ENCODE measurements around the gene APOO. TPM values are rescaled to one million over a fixed set of nuclear protein-coding genes. Genes with fewer than 3 reads are reported as not detected.

The APOO gene
- total and polyA plus RNA-seq, 2 of the 4 experiments (the other 2 are of a cell fraction) = 9.0 to 14.2 TPM

GRCh38 chrX:23908219-23909004 lies 674 bp upstream of the APOO start:
- H3K9ac ChIP-seq (ENCODE audit: low read depth, low read length) = no peak overlapping the region; the same call in 1 of the 2 replicates
- H4K8ac ChIP-seq (ENCODE audit: low read depth in 2 of 2, low read length in 2 of 2) = peak overlapping the region; percentile 48 to 74; a peak in 3 of 4 replicates
- peak overlapping the region; percentile 60; the same call in 1 of the 2 replicates for H3K4me2 ChIP-seq (ENCODE audit: low read depth, low read length)
- H3K9me1 ChIP-seq (ENCODE audit: insufficient read depth, low read length) = no peaks in the 10 kb centered on the region
- no CpG with 5 or more reads among the region's 13 CpGs for WGBS, 2 experiments (ENCODE audit: extremely low coverage in 2 of 2, insufficient read length in 1 of 2)
- 0 out of 2 replicates have a peak overlapping the region, but pooled peaks have one; percentile 21 for H4K5ac ChIP-seq (ENCODE audit: low read depth, low read length)
- H3K27me3 ChIP-seq (ENCODE audit: control insufficient read depth, insufficient read depth, low read length) = no peaks in the 10 kb centered on the region
- H3K56ac ChIP-seq (ENCODE audit: extremely low read depth, insufficient read depth, low read length) = peak overlapping the region; percentile 40; the same call in 1 of the 2 replicates
- H3K4me1 ChIP-seq (ENCODE audit: control insufficient read depth, insufficient read depth, low read length) = no peaks in the 10 kb centered on the region
- in situ Hi-C loops (cut with MboI; ENCODE audit: low sequenced_read_pairs) (loop anchor here (10.0 kb wide), 2 partner anchors 124 to 164 kb away; partner anchors contain the start of genes ACOT9 and SAT1), intact Hi-C loops (cut with micrococcal nuclease) (loop anchor here (1.0 to 10.0 kb wide), 4 partner anchors 116 to 336 kb away; partner anchors contain the start of gene EIF2S3), dilution Hi-C loops (cut with HindIII; ENCODE audit: low sequenced_read_pairs, unreplicated experiment) (no loop called here)
- TF ChIP-seq MAFK (IDR thresholded peaks at IDR 0.05; ENCODE audit: low read depth, low read length) (no peak), BHLHE40 (IDR thresholded peaks at IDR 0.05; ENCODE audit: low read depth, low read length) (no peak)
- TF ChIP-seq, protein P1, sequence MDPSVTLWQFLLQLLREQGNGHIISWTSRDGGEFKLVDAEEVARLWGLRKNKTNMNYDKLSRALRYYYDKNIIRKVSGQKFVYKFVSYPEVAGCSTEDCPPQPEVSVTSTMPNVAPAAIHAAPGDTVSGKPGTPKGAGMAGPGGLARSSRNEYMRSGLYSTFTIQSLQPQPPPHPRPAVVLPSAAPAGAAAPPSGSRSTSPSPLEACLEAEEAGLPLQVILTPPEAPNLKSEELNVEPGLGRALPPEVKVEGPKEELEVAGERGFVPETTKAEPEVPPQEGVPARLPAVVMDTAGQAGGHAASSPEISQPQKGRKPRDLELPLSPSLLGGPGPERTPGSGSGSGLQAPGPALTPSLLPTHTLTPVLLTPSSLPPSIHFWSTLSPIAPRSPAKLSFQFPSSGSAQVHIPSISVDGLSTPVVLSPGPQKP (IDR thresholded peaks at IDR 0.05; ENCODE audit: borderline replicate concordance, low read depth, low read length) = no peak
- TF ChIP-seq, protein P2, sequence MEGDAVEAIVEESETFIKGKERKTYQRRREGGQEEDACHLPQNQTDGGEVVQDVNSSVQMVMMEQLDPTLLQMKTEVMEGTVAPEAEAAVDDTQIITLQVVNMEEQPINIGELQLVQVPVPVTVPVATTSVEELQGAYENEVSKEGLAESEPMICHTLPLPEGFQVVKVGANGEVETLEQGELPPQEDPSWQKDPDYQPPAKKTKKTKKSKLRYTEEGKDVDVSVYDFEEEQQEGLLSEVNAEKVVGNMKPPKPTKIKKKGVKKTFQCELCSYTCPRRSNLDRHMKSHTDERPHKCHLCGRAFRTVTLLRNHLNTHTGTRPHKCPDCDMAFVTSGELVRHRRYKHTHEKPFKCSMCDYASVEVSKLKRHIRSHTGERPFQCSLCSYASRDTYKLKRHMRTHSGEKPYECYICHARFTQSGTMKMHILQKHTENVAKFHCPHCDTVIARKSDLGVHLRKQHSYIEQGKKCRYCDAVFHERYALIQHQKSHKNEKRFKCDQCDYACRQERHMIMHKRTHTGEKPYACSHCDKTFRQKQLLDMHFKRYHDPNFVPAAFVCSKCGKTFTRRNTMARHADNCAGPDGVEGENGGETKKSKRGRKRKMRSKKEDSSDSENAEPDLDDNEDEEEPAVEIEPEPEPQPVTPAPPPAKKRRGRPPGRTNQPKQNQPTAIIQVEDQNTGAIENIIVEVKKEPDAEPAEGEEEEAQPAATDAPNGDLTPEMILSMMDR (conservative IDR thresholded peaks at IDR 0.05; ENCODE audit: low read depth, low read length) = peak; percentile 9; the same call in 1 of the 2 replicates
- H2BK120ac ChIP-seq (ENCODE audit: low read depth, low read length) = no peak overlapping the region
- no peaks in the 10 kb centered on the region for H3K36me3 ChIP-seq (ENCODE audit: control insufficient read depth, insufficient read depth, low read length)
- peak overlapping the region; percentile 33; the same call in 1 of the 2 replicates for H3K4me3 ChIP-seq (ENCODE audit: insufficient read depth, low read depth, low read length)
- POLR2A ChIA-PET (ENCODE audit: unreplicated experiment) = interaction anchor here (1.1 kb wide), 1 partner anchor 165 kb away, joined by 3 read pairs; the partner anchor contains the start of gene ACOT9
- no peak overlapping the region for H3K18ac ChIP-seq (ENCODE audit: low read depth, low read length)
- no peak overlapping the region for H2BK20ac ChIP-seq (ENCODE audit: low read depth, low read length)
- no peaks in the 10 kb centered on the region for H3K9me3 ChIP-seq (ENCODE audit: control insufficient read depth, insufficient read depth, low read length)
- no TSS peak for BruUV-seq (replicated peaks)
- H3K27ac ChIP-seq (ENCODE audit: insufficient read depth, low read length) = no peak overlapping the region
- H3K79me1 ChIP-seq (ENCODE audit: low read depth in 1 of 2, low read length in 2 of 2) = peaks cover 0 to 6% of the 10 kb centered on the region in 2 experiments; a peak in 2 of 4 replicates
- peak overlapping the region; percentile 31 for H2BK5ac ChIP-seq (ENCODE audit: low read depth, low read length, poor library complexity, severe bottlenecking)
- no peak overlapping the region for H3K4ac ChIP-seq (ENCODE audit: low read depth, low read length)
- no peak overlapping the region for H3K23ac ChIP-seq (ENCODE audit: low read depth, low read length)
- no peak overlapping the region for H2AFZ ChIP-seq (replicated peaks; ENCODE audit: low read length, poor library complexity)
- H4K91ac ChIP-seq (ENCODE audit: insufficient read depth, low read depth, low read length) = no peak overlapping the region
- CTCF ChIA-PET = interaction anchor here (0.7 to 1.9 kb wide), 7 partner anchors 8 to 725 kb away, joined by 3 to 7 read pairs (median 4); partner anchors contain the start of genes ACOT9 and EIF2S3
- no peak overlapping the region for H2AK9ac ChIP-seq (replicated peaks; ENCODE audit: low read depth, low read length, poor library complexity)
- no peak overlapping the region for H2AK5ac ChIP-seq (ENCODE audit: low read depth, low read length)
- no peak for DNase-seq
- no peaks in the 10 kb centered on the region for H4K20me1 ChIP-seq (ENCODE audit: insufficient read depth, low read length)
- no peak for ATAC-seq (ENCODE audit: low read depth)
- H2BK15ac ChIP-seq (ENCODE audit: low read depth, low read length) = no peak overlapping the region
- H3K14ac ChIP-seq (replicated peaks; ENCODE audit: low read depth, low read length) = no peak overlapping the region
